Parathyroid adenoma (tissue), 2 donors: ENCODE results near the gene AGBL4.

ENCODE experiments used
- H2AFZ ChIP-seq: fragments of 300-600 bp; sonication (generic); one replicate; pipeline ENCODE4 v1.7.0; 2017; ENCODE audit warnings: antibody characterized with exemption, mild to moderate bottlenecking
- H3K27ac ChIP-seq: fragments of 300-600 bp; sonication (generic); one replicate; pipeline ENCODE4 v1.7.0; 2017
- H3K27me3 ChIP-seq: fragments of 300-600 bp; sonication (generic); one replicate; pipeline ENCODE4 v1.7.0; 2017; ENCODE audit warnings: low read length; ENCODE audit not compliant: control insufficient read depth, insufficient read depth
- H3K36me3 ChIP-seq: fragments of 300-600 bp; sonication (generic); one replicate; pipeline ENCODE4 v1.7.0; 2017; ENCODE audit warnings: low read length; ENCODE audit not compliant: control insufficient read depth, insufficient read depth
- H3K4me1 ChIP-seq: fragments of 300-600 bp; sonication (generic); one replicate; pipeline ENCODE4 v1.7.0; 2017; ENCODE audit warnings: control low read depth
- H3K4me2 ChIP-seq: fragments of 300-600 bp; sonication (generic); one replicate; pipeline ENCODE4 v1.7.0; 2017; ENCODE audit warnings: low read length
- H3K4me3 ChIP-seq: fragments of 300-600 bp; sonication (generic); one replicate; pipeline ENCODE4 v1.7.0; 2017; ENCODE audit warnings: low read depth, low read length
- H3K79me2 ChIP-seq: fragments of 300-600 bp; sonication (generic); one replicate; pipeline ENCODE4 v1.7.0; 2017; ENCODE audit warnings: control low read depth
- H3K9ac ChIP-seq: fragments of 300-600 bp; sonication (generic); one replicate; pipeline ENCODE4 v1.7.0; 2017; ENCODE audit warnings: mild to moderate bottlenecking
- H3K9me3 ChIP-seq: fragments of 300-600 bp; sonication (generic); one replicate; pipeline ENCODE4 v1.7.0; 2017; ENCODE audit warnings: low read length; ENCODE audit not compliant: control insufficient read depth
- TF ChIP-seq, protein P1 (sequence below): fragments of 300-600 bp; sonication (generic); IDR thresholded peaks from one replicate; pipeline ENCODE4 v1.7.0; 2017; ENCODE audit warnings: antibody characterized with exemption, mild to moderate bottlenecking
- donor health status: primary hyperparathyroidism.

AGBL4 gene

DNA sequence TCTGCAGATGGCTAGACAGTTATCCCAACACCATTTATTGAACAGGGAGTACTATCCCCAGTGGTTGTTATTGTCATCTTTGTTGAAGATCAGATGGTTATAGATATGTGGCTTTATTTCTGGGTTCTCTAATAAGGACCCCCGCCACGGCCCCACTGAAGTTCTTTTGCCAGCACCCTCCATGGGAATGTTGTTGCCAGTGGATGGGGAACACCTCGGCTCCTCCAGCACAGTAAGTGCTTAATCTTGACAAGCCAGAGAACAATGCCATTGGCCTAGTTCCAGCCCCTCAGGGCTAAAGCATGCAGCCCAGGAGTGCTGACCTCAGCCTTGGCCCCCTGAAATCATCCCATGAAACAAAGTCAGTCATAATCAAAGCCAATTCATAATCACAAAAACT is 337.6 kb downstream of the AGBL4 start:
- Histone ChIP-seq H3K27me3 (no peaks in the 10 kb centered on the region), H3K4me3 (no peak overlapping the region), H3K4me2 (no peak overlapping the region), H2AFZ (no peak overlapping the region), H3K36me3 (no peaks in the 10 kb centered on the region), H3K9ac (no peak overlapping the region), H3K4me1 (no peaks in the 10 kb centered on the region), H3K27ac (no peak overlapping the region), H3K9me3 (no peaks in the 10 kb centered on the region), H3K79me2 (no peaks in the 10 kb centered on the region)
- TF ChIP-seq, protein P1, sequence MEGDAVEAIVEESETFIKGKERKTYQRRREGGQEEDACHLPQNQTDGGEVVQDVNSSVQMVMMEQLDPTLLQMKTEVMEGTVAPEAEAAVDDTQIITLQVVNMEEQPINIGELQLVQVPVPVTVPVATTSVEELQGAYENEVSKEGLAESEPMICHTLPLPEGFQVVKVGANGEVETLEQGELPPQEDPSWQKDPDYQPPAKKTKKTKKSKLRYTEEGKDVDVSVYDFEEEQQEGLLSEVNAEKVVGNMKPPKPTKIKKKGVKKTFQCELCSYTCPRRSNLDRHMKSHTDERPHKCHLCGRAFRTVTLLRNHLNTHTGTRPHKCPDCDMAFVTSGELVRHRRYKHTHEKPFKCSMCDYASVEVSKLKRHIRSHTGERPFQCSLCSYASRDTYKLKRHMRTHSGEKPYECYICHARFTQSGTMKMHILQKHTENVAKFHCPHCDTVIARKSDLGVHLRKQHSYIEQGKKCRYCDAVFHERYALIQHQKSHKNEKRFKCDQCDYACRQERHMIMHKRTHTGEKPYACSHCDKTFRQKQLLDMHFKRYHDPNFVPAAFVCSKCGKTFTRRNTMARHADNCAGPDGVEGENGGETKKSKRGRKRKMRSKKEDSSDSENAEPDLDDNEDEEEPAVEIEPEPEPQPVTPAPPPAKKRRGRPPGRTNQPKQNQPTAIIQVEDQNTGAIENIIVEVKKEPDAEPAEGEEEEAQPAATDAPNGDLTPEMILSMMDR: no peak

DNA sequence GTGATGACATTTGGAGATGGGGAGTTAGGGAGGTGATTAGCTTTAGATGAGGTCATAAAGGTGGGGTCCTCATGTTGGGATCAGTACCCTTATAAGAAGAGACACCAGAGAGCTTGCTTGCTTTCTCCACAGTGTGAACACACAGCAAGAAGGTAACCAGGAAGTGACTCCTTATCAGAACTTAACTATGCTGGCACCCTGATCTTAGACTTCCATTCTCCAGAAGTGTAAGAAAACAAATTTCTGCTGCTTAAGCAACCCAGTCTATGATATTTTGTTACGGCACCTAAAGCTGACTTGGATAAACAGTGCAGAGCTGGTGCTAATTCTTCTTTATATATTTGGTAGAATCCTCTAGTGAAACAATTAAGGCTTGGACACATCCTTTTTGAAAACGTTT is 346.0 kb downstream of the AGBL4 start:
- Histone ChIP-seq H3K27me3 (no peaks in the 10 kb centered on the region), H3K9ac (no peak overlapping the region), H3K4me3 (no peak overlapping the region), H3K4me1 (no peaks in the 10 kb centered on the region), H3K9me3 (no peaks in the 10 kb centered on the region), H3K4me2 (no peak overlapping the region), H3K79me2 (no peaks in the 10 kb centered on the region), H3K27ac (no peak overlapping the region), H2AFZ (no peak overlapping the region), H3K36me3 (no peaks in the 10 kb centered on the region)
- TF ChIP-seq, protein P1: no peak

DNA sequence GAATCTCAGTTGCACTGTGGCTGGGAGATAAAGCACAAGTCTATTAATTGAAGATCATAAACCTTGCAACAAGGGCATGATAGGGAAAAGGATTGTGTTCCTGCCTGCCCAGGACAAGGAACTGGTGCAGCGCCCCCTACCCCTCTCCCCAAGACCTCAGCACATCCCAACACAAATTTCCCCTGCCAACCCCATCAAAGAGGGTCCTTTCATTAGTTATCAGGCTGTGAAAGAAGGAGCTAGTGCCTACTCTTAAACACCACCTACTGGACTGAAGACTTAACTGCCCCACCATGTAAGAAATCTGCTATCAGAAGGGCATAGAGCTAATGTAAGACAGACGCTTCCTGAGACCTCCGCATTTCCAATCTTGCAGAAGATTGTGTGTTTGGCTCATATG is 372.6 kb downstream of the AGBL4 start:
- TF ChIP-seq, protein P1: no peak
- Histone ChIP-seq H3K9me3 (no peaks in the 10 kb centered on the region), H3K27ac (no peak overlapping the region), H3K4me2 (no peak overlapping the region), H3K4me3 (no peak overlapping the region), H2AFZ (no peak overlapping the region), H3K9ac (no peak overlapping the region), H3K27me3 (no peaks in the 10 kb centered on the region), H3K4me1 (no peaks in the 10 kb centered on the region), H3K79me2 (no peaks in the 10 kb centered on the region), H3K36me3 (no peaks in the 10 kb centered on the region)

DNA sequence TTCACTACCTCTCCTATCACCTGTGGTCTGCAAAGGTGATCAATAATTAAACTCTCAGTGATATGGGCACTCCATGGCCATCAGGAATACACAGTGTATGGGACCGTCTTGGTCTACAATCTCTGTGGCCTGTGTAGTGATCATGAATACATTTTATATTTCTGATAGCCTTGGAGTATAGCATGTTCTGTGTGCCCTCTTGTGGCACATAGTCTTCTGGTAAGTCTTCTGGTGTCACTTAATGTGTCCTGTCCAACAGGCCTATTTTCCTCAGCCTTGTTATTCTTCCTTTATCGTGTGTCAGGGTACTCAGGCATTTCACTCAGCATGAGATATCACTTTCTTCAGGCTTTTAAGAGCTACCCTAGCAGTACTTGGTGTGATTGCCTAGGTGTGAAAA is 393.6 kb downstream of the AGBL4 start:
- H3K9me3 ChIP-seq: no peaks in the 10 kb centered on the region
- H3K79me2 ChIP-seq: no peaks in the 10 kb centered on the region
- no peak overlapping the region for H3K27ac ChIP-seq
- H3K4me2 ChIP-seq: no peak overlapping the region
- no peak overlapping the region for H3K9ac ChIP-seq
- H3K36me3 ChIP-seq: no peaks in the 10 kb centered on the region
- H3K27me3 ChIP-seq: no peaks in the 10 kb centered on the region
- no peak overlapping the region for H3K4me3 ChIP-seq
- H2AFZ ChIP-seq: no peak overlapping the region
- TF ChIP-seq, protein P1: no peak
- no peaks in the 10 kb centered on the region for H3K4me1 ChIP-seq

DNA sequence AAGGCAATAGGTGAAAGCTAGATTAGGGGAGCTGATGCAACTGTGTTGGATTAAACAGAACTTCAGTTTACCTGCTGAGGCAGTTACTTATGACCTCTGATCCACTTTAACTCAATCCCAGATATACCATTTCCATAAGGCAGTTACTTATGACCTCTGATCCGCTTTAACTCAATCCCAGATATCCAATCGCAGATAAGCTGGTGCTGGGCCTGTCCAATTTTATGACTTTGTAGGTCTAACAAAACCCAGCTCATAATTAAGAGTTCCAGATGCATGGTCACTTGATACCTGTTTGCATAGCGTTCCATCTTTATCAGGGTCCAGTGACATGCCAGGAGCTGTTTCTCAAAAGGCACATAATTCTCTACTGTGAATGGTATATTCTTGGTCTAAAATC is 396.0 kb downstream of the AGBL4 start:
- TF ChIP-seq, protein P1: no peak
- no peaks in the 10 kb centered on the region for H3K36me3 ChIP-seq
- H3K4me2 ChIP-seq: no peak overlapping the region
- no peaks in the 10 kb centered on the region for H3K9me3 ChIP-seq
- H3K4me1 ChIP-seq: no peaks in the 10 kb centered on the region
- H3K79me2 ChIP-seq: no peaks in the 10 kb centered on the region
- no peak overlapping the region for H3K27ac ChIP-seq
- no peak overlapping the region for H3K4me3 ChIP-seq
- no peaks in the 10 kb centered on the region for H3K27me3 ChIP-seq
- no peak overlapping the region for H2AFZ ChIP-seq
- no peak overlapping the region for H3K9ac ChIP-seq
